GM10266 (cell line): ENCODE measurements around the gene C4A.
"Not testable (repeated sequence)": the region's sequence is repeated elsewhere in the genome, so short reads cannot be mapped to it uniquely, and the experiment has no call there.

Experiments
- DNase-seq: peaks from one replicate; pipeline ENCODE4 v3.0.0; 2012; ENCODE audit errors: extremely low spot score
- CTCF ChIP-seq: IDR thresholded peaks from 2 replicates; pipeline ENCODE4 v1.5.1; 2012; ENCODE audit warnings: mild to moderate bottlenecking, low read depth; ENCODE audit not compliant: control insufficient read depth, insufficient read depth; ENCODE audit errors: missing control alignments

The C4A gene

GRCh38 chr6:32039321-32040274, 57.7 kb downstream of the C4A start:
- DNase-seq = not testable (repeated sequence)

DNA sequence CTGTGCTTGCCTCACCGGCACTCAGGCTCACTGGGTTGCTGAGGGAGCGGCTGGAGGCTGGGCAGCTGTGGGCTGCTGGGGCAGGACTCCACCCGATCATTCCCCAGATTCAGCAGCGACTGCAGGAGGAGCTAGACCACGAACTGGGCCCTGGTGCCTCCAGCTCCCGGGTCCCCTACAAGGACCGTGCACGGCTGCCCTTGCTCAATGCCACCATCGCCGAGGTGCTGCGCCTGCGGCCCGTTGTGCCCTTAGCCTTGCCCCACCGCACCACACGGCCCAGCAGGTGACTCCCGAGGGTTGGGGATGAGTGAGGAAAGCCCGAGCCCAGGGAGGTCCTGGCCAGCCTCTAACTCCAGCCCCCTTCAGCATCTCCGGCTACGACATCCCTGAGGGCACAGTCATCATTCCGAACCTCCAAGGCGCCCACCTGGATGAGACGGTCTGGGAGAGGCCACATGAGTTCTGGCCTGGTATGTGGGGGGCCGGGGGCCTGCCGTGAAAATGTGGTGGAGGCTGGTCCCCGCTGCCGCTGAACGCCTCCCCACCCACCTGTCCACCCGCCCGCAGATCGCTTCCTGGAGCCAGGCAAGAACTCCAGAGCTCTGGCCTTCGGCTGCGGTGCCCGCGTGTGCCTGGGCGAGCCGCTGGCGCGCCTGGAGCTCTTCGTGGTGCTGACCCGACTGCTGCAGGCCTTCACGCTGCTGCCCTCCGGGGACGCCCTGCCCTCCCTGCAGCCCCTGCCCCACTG, 58.6 kb downstream of the C4A start:
- not testable (repeated sequence) for DNase-seq

GRCh38 chr6:32041050-32041321, 59.1 kb downstream of the C4A start:
- not testable (repeated sequence) for DNase-seq

DNA sequence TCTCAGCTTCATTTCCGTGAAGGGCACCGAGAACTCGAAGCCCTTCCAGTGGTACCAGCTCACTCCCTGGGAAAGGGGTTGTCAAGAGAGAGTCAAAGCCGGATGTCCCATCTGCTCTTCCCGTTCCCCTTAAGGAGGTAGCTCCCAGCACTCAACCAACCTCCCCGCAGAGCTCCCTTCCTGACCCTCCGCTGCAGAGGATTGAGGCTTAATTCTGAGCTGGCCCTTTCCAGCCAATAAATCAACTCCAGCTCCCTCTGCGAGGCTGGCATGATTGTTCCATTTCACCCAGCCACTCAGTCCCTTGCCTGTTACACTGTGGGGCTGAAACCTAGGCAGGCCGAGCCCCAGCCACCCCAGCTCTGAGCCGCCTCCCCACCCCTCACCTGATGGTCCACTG, 59.5 kb downstream of the C4A start:
- DNase-seq = not testable (repeated sequence)

GRCh38 chr6:32042276-32042675, 60.4 kb downstream of the C4A start:
- DNase-seq = not testable (repeated sequence)

GRCh38 chr6:32043589-32044380, 61.9 kb downstream of the C4A start:
- not testable (repeated sequence) for DNase-seq

DNA sequence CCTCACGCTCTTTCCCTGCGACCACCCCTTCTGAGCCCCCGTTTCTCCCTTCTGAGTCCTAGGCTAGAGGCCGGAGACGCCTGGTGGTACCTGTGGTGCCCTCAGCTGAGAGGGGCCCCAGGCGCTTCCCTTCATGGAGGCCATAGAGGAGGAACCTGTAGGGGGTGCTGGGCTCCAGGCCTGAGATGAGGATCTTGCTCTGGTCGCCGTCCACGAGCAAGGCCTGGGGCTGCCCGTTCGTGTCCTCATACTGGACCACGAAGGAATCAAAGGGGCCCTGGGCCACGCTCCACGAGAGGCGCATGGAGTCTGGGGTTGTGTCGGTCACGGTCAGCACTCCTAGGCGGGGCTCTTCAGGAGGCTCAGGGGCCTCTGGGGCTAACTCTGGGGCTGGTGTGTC, 63.1 kb downstream of the C4A start:
- DNase-seq = not testable (repeated sequence)

DNA sequence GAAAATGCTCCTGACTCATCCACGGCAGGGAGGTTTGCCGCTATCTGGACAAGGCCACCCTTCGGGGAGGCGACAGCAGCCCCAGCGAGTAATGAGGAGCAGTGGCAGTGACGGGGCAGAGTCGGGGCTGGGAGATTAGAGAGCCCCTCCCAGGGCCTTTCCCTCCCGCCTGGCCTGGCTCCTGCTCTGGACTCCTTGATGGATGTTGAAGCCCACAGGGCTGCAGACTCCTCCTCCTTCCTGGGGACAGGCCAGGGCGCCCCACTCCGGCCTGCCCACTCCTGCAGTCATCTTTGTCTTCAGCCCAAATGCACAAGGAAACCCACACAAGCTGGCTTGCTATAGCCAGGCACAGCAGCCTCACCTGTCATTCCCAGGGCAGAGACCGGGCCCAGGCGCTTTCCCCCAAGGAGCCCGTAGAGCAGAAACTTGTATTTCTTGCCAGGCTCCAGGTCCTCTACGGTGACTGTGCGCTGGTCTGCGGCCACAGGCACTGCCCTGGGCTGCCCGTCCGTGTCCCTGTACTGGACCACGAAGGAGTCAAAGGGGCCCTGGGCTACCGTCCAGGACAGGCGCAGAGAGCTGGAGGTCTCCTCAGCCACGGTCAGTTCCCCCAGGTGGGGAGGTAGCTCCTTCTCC, 64.1 kb downstream of the C4A start:
- no peak for TF ChIP-seq CTCF
- no peak for DNase-seq

DNA sequence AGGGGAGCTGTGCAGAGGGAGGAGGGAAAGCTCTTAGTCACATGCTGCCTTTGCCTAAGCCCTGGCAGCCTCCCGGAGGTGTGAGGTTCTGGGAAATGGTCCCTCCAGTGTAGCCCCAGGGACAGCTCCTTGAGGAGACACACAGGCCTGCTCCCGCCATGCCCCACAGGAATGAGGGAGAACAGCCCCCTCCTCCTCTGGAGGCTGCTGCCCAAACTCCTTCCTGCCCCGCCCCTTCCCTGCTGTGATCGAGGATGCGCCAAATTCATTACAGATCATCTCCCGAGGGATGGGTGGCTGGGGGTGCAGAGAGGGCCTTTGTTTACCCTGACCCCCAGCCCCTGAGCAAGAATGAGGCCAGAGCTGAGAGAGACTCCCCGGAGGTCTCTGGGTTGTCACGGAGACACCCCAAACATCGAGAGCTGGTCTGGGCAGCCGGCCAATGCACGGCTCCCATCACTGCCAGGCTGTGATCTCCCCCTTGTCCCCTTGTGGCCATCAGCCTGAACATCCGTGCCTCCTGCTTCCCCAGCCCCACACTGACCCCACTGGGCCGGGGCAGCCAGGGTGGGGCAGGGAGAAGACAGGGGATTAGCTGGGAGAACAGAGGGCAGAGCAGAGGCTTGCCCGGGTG, 64.7 kb downstream of the C4A start:
- no peak for TF ChIP-seq CTCF
- no peak for DNase-seq

- no peak for DNase-seq
- TF ChIP-seq CTCF = no peak
These were observed 65.2 kb downstream of the C4A start for GRCh38 chr6:32047084-32047478.
